Daoy (cell line): ENCODE data around the gene SRGAP3. TPM values are rescaled to one million over a fixed set of nuclear protein-coding genes. Genes with fewer than 3 reads are reported as not detected.

Source experiments
- total RNA-seq: library from RNA; depleted of rRNA; stranded (reverse); fragments of >200 nt; shearing (Covaris generic); gene quantifications from 2 replicates; pipeline ENCODE4 v1.2.3, GENCODE V29; 2014; rRNA removed

The SRGAP3 gene
- total RNA-seq, 1 experiment from 2014 or later, result 5.0 TPM

Other genes starting within 250 kb of the SRGAP3 start
- gene THUMPD3, start 113.4 kb upstream of the SRGAP3 start, total RNA-seq, result 65.4 and 67.9 TPM in 2 replicates
- gene SETD5, start 148.0 kb upstream of the SRGAP3 start, total RNA-seq, result 24.5 TPM in 2 replicates